Chondrocyte (in vitro differentiated cells): ENCODE results near the gene IFNAR1. TPM values are rescaled to one million over a fixed set of nuclear protein-coding genes. Genes with fewer than 3 reads are reported as not detected.

ENCODE experiments used
- DNase-seq: peaks from one replicate; pipeline ENCODE4 v3.0.0; 2021; ENCODE audit warnings: mixed read lengths, low spot score
- H3K27ac Mint-ChIP-seq: one replicate; pipeline ENCODE4 v1.8.0; 2021; ENCODE audit warnings: mild to moderate bottlenecking, moderate library complexity, mixed read lengths; ENCODE audit not compliant: unreplicated experiment
- H3K27me3 Mint-ChIP-seq: 2 replicates; pipeline ENCODE4 v1.8.0; 2021; ENCODE audit warnings: low read depth, mixed read lengths
- H3K36me3 Mint-ChIP-seq: 2 replicates; pipeline ENCODE4 v1.8.0; 2021; ENCODE audit warnings: low read depth, mixed read lengths
- H3K4me1 Mint-ChIP-seq: 2 replicates; pipeline ENCODE4 v1.8.0; 2021; ENCODE audit warnings: low read depth, mild to moderate bottlenecking, mixed read lengths
- H3K4me3 Mint-ChIP-seq: one replicate; pipeline ENCODE4 v1.8.0; 2021; ENCODE audit warnings: mild to moderate bottlenecking, moderate library complexity, mixed read lengths; ENCODE audit not compliant: unreplicated experiment
- H3K9me3 Mint-ChIP-seq: 2 replicates; pipeline ENCODE4 v1.8.0; 2021; ENCODE audit warnings: low read depth, mixed read lengths
- total RNA-seq: library from RNA; stranded (reverse); gene quantifications from 3 replicates; pipeline ENCODE4 v1.2.1, GENCODE V29; 2021
- TF ChIP-seq, protein P1 (sequence below): fragments of 200-600 bp; sonication (generic); IDR thresholded peaks from 2 replicates; pipeline ENCODE4 v1.5.0; 2021; ENCODE audit warnings: antibody characterized with exemption, mild to moderate bottlenecking, moderate library complexity

Gene IFNAR1
- total RNA-seq, 1 donor from 2014 or later: 47.7 TPM

DNA sequence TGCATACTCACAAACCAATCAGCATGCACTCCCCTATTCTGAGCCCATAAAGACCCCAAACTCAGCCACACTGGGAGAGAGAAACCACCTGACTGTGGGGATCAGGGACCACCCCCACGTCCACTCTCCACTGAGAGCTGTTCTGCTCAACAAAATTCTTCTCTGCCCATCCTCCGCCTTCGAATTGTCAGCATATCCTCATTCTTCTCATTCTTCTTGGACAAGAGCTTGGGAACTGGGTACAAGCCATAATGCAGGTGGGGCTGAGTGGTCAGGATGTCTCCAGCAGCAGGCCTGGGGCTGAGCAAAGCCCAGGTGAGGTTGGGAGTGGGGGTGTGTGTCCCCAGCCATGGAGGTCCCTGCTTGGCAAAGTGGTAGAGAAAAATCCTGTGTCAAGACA is 43.8 kb downstream of the IFNAR1 start:
- Mint-ChIP-seq H3K9me3 (peaks cover 28% of the 10 kb centered on the region), H3K27me3 (no peaks in the 10 kb centered on the region), H3K36me3 (peaks cover 8% of the 10 kb centered on the region), H3K4me3 (no peak overlapping the region), H3K27ac (peak overlapping the region; percentile 69), H3K4me1 (peaks cover 7% of the 10 kb centered on the region)
- DNase-seq: no peak
- TF ChIP-seq, protein P1, sequence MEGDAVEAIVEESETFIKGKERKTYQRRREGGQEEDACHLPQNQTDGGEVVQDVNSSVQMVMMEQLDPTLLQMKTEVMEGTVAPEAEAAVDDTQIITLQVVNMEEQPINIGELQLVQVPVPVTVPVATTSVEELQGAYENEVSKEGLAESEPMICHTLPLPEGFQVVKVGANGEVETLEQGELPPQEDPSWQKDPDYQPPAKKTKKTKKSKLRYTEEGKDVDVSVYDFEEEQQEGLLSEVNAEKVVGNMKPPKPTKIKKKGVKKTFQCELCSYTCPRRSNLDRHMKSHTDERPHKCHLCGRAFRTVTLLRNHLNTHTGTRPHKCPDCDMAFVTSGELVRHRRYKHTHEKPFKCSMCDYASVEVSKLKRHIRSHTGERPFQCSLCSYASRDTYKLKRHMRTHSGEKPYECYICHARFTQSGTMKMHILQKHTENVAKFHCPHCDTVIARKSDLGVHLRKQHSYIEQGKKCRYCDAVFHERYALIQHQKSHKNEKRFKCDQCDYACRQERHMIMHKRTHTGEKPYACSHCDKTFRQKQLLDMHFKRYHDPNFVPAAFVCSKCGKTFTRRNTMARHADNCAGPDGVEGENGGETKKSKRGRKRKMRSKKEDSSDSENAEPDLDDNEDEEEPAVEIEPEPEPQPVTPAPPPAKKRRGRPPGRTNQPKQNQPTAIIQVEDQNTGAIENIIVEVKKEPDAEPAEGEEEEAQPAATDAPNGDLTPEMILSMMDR: no peak

DNA sequence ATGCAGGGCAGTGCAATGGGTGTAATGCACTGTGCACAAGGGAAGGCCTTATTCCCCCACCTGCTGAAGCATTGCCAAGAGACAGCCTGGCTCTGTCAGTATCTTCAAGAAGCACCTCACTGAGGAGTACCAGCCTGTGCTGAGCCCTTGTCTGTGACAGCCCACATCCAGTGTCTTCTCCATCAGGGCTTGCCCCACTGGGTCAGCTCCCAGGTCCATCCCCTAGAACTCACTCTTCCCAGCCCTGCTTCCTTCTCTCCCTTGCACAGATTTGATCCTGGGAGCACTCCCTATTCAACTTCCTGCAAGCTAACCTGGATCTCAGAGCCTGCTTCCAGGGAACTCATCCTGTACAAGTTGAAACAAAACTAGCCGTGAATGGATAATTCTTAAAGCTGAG is 44.8 kb downstream of the IFNAR1 start:
- Mint-ChIP-seq H3K9me3 (peaks cover 28% of the 10 kb centered on the region), H3K4me3 (no peak overlapping the region), H3K27ac (no peak overlapping the region), H3K4me1 (peaks cover 16% of the 10 kb centered on the region), H3K27me3 (no peaks in the 10 kb centered on the region), H3K36me3 (peaks cover 8% of the 10 kb centered on the region)
- TF ChIP-seq, protein P1: no peak
- DNase-seq: no peak

DNA sequence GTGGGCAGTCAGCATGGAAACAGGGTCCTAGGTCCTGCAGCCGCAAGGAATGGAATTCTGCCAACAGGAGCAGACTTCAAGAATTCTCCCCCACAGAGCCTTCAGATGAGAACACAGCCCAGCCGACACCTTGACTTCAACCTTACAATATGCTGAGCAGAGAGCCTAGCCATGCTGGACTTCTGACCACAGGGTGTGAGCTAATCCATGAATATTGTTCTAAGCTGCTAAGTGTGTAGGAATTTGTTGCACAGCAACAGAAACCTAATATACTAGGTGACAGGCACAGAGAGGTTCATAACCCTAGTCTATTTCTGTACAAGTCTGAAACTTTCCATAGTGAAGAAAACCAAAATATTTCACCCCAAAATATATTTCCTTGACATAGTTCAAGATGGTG is 45.5 kb downstream of the IFNAR1 start:
- H3K27ac Mint-ChIP-seq: peak overlapping the region; percentile 36
- H3K4me3 Mint-ChIP-seq: no peak overlapping the region
- H3K9me3 Mint-ChIP-seq: peaks cover 28% of the 10 kb centered on the region
- peaks cover 19% of the 10 kb centered on the region for H3K4me1 Mint-ChIP-seq
- DNase-seq: no peak
- H3K27me3 Mint-ChIP-seq: no peaks in the 10 kb centered on the region
- H3K36me3 Mint-ChIP-seq: peaks cover 8% of the 10 kb centered on the region
- TF ChIP-seq, protein P1: no peak

DNA sequence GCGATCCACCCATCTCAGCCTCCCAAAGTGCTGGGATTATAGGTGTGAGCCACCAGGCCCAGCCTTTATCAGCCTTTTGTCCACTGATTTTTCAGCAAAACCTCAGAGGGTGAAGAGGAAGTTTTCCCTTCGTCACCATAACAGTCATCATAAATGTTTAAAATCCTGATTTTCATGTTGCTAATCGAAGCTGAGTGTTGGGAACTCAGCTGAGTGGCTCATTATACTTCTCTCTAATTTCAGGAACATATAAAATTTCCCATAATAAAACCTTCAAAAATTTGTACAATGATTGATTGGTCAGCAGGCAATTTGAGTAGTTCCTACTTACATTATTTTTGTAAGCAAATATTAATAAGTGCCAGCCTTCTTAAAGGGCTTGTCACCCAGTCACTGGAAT is 46.6 kb downstream of the IFNAR1 start:
- DNase-seq: no peak
- no peak overlapping the region for H3K27ac Mint-ChIP-seq
- H3K4me1 Mint-ChIP-seq: peaks cover 20% of the 10 kb centered on the region
- H3K27me3 Mint-ChIP-seq: no peaks in the 10 kb centered on the region
- no peak overlapping the region for H3K4me3 Mint-ChIP-seq
- peaks cover 8% of the 10 kb centered on the region for H3K36me3 Mint-ChIP-seq
- peaks cover 27% of the 10 kb centered on the region for H3K9me3 Mint-ChIP-seq
- TF ChIP-seq, protein P1: no peak

DNA sequence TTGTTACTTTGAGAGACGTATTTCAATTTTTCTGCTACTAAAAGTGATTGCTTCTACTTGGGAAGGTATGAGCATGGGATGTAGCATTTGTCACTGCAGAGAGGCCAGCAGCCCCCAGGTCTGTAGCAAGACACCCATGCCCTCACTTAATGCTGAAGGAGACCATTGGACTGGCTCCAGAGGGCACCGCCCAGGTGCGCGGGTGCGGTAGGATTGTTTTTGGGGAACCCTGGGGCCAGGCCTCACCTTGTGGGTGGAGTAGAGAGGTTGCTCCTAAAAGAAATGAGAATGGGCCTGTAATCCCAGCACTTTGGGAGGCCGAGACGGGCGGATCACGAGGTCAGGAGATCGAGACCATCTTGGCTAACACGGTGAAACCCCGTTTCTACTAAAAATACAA is 47.8 kb downstream of the IFNAR1 start:
- no peaks in the 10 kb centered on the region for H3K27me3 Mint-ChIP-seq
- peaks cover 15% of the 10 kb centered on the region for H3K9me3 Mint-ChIP-seq
- H3K4me3 Mint-ChIP-seq: no peak overlapping the region
- peaks cover 3% of the 10 kb centered on the region for H3K36me3 Mint-ChIP-seq
- no peak overlapping the region for H3K27ac Mint-ChIP-seq
- TF ChIP-seq, protein P1: no peak
- H3K4me1 Mint-ChIP-seq: peaks cover 14% of the 10 kb centered on the region
- no peak for DNase-seq
